ENCODE measurements around the gene DHRS9.

- no peak for TF ChIP-seq CTCF (IDR thresholded peaks at IDR 0.05)
- TF ChIP-seq, protein P1, sequence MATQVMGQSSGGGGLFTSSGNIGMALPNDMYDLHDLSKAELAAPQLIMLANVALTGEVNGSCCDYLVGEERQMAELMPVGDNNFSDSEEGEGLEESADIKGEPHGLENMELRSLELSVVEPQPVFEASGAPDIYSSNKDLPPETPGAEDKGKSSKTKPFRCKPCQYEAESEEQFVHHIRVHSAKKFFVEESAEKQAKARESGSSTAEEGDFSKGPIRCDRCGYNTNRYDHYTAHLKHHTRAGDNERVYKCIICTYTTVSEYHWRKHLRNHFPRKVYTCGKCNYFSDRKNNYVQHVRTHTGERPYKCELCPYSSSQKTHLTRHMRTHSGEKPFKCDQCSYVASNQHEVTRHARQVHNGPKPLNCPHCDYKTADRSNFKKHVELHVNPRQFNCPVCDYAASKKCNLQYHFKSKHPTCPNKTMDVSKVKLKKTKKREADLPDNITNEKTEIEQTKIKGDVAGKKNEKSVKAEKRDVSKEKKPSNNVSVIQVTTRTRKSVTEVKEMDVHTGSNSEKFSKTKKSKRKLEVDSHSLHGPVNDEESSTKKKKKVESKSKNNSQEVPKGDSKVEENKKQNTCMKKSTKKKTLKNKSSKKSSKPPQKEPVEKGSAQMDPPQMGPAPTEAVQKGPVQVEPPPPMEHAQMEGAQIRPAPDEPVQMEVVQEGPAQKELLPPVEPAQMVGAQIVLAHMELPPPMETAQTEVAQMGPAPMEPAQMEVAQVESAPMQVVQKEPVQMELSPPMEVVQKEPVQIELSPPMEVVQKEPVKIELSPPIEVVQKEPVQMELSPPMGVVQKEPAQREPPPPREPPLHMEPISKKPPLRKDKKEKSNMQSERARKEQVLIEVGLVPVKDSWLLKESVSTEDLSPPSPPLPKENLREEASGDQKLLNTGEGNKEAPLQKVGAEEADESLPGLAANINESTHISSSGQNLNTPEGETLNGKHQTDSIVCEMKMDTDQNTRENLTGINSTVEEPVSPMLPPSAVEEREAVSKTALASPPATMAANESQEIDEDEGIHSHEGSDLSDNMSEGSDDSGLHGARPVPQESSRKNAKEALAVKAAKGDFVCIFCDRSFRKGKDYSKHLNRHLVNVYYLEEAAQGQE (IDR thresholded peaks at IDR 0.05; ENCODE audit: insufficient read depth in 1 of 2, low read depth in 2 of 2, low read length in 1 of 2) = no peak
- no peak for TF ChIP-seq POLR2AphosphoS5 (IDR thresholded peaks at IDR 0.05; ENCODE audit: low read depth, low read length)
- TF ChIP-seq TCF7L2 (IDR thresholded peaks at IDR 0.05; ENCODE audit: low read depth, low read length) = no peak
Observed at GRCh38 chr2:169081551-169081950, 12.2 kb downstream of the DHRS9 start.
